Retina (tissue), 1 donor: ENCODE measurements around the gene HNRNPUL1.

Experiments used
- DNase-seq: peaks from one replicate; pipeline ENCODE4 v3.0.0-alpha.2; 2016

Gene HNRNPUL1

DNA sequence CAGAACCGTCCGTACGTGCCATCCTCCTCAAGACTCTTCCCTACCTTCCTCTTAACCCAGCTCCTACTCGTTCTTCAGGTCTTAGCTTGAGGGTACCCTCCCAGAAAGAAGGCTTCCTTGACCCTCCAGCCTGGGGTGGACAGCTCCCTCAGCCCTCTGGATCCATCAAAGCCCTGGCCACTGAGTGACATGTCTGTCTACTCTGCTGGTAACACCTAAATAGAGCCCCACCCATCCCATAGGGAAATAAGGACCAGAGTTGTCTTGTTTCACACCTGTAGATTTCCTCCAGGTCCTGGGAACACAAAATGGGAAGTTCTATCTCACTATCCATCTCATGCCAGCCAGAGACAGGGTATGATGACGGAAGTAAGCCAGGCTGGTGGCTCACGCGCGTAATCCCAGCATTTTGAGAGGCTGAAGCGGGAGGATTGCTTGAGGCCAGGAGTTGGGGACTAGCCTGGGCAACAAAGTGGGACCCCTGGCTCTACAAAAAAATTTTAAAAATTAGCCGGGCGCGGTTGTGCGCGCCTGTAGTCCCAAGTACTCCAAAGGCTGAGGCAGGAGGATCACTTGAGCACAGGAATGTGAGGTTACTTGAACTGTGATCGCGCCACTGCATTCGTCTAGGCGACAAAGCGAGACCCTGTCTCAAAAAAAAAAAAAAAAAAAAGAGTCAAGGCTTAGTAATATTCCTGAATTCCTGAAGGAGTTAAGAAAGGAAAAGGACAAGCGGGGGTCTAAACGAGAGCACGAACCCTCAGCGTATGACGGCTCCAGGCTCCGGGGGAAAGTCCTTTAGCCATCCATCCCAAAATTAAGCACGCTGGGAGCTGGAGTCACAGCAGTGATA lies 45.2 kb downstream of the HNRNPUL1 start:
- DNase-seq, result no peak

DNA sequence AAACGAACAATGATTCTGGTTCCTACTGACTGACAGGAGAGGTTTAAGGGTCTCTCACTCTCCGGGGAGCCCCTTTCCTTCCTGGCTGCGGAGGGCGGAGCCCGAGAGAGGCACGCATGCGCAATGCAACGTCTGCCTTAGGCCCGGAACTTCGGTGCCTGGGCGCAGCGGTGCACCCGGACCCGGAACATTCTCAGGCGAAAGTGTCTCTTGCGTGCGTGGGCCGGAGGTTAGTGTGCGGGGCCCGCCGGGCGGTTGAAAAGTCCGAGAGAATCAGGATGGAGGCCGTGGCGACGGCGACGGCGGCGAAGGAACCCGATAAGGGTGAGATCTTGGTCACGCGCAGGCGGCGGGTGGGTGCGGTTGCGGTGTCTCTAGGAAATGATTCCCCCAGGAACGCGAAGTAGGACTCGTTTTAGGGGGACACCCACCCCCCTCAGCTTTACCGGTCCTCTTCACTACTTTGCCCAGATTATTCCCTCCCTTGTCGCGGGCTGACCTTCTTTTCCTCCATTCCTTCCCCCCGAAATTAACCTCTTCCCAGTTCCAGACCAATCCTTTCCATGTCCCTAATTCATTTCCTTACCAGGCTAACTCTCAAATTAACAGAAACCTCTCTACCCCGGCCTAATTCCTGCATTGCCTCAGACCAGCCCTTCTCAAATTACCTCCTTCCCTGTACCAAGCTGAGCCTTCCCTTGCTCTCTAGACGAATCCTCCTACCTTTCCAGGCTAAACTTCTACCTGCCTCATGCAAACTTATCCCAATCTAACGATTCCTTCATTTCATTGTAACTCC lies 46.1 kb downstream of the HNRNPUL1 start, which contains the start of gene CCDC97:
CCDC97 (plus strand) TSS at position 140 of the 799 bp plus-strand sequence; CDS start at position 279, 139 bp downstream.
- peak; percentile 98 for DNase-seq

DNA sequence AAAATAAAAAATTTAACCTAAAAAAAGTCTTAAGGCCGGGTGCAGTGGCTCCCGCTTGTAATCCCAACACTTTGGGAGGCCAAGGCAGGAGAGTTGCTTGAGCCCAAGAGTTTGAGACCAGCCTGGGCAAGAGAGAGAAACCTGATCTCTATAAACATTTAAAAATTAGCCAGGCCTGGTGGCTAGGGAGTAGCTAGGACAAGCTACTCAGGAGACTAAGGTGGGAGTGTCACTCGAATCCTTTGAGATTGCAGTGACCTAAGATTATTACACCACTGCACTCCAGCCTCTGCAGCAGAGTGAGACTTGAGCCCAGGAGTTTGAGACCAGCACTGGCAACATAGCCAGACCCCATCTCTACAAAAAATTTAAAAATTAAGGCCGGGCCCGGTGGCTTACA lies 46.9 kb downstream of the HNRNPUL1 start:
- no peak for DNase-seq

DNA sequence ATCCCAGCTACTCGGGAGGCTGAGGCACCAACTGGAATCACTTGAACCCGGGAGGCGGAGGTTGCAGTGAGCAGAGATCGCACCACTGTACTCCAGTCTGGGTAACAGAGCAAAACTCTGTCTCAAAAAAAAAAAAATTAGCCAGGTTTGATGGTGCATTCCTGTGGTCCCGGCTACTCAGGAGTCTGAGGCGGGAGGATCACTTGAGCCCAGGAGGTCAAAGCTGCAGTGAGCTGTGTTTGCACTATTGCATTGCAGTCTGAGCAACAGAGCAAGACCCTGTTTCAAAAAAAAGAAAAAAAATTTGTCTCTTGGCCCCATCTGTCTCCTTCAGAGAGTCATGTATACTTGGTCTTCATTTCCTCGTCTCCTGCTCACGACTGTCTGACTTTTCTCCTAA lies 47.4 kb downstream of the HNRNPUL1 start:
- no peak for DNase-seq

DNA sequence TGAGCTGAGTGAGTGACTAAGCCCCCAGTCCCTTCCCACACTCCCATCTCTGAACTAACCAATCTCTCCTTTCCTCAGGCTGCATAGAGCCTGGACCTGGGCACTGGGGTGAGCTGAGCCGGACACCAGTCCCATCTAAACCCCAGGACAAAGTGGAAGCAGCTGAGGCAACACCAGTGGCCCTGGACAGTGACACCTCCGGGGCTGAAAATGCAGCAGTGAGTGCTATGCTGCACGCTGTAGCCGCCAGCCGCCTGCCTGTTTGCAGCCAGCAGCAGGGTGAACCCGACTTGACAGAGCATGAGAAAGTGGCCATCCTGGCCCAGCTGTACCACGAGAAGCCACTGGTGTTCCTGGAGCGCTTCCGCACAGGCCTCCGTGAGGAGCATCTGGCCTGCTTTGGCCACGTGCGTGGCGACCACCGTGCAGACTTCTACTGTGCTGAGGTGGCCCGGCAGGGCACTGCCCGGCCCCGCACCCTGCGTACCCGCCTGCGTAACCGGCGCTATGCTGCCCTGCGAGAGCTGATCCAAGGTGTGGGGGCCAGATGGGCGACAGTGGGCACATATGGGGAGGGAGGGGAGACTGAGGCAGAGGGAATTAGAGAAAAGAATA lies 52.2 kb downstream of the HNRNPUL1 start:
- DNase-seq, result no peak

DNA sequence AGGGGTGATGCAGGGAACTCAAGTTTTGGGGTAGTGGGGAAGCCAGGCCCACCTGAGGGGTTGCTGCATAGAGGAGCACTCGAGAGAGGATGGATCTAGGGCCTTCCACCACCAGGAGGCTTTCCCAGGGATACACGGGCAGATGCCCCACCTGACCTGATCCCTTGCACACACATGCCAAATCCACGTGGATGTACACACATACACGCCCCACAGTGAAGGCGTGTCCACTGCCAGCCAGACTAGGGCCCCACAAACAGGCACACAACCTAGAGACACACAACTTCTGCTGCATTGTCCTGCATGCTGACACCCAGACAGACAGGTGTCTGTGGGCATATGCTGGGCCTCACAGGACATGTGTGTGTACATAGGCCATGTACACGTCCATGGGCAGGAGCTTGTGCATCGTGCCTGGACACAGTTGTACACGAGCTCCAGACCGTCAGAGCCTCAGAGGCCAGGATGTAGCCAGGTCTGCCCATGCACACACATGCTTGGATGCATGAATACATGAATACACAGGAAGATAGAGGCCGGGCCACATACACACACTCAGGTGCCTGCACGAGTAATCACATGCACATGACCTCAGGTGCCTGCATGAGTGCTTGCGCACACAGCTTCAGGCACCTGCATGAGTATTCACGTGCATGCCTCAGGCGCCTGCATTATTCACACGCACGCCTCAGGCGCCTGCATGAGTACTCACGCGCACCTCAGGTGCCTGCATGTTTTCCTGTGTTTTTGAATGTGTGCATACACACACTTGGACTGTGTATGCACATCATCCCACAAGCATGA lies 54.7 kb downstream of the HNRNPUL1 start:
- DNase-seq, result no peak

DNA sequence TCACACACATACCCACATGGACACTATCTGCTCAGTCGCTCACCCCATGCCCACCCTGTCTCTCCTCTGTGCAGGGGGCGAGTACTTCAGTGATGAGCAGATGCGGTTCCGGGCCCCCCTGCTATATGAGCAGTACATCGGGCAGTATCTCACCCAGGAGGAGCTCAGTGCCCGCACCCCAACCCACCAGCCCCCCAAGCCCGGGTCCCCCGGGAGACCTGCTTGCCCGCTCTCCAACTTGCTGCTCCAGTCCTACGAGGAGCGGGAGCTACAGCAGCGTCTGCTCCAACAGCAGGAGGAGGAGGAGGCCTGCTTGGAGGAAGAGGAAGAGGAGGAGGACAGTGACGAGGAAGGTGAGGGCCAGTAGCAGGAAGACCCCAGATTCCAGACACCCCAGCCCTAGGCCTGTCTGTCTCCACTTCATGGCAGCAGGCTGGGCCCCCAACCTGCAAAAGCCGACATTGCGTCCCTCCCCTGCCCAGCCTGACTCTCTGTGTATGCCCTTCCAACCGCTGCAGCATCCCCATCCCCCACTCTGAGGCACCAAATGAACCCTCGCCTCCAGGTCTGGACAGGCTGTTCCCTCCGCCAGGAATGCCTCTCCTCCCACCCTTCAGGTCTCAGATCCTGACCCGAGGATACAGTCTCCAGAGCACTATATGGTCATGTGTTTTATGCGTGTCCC lies 55.5 kb downstream of the HNRNPUL1 start:
- DNase-seq, result no peak

DNA sequence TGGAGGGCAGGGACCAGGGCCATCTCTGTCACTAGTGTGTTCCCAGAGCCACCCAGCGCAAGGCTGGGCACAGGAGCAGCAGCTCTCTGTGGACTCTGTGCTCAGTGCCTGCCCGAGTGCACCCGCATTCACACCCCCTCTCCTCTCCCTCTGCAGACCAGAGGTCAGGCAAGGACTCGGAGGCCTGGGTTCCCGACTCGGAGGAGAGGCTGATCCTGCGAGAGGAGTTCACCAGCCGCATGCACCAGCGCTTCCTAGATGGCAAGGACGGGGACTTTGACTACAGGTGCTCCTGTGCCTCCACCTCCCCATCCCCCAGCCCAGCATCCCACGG lies 56.0 kb downstream of the HNRNPUL1 start:
- no peak for DNase-seq

DNA sequence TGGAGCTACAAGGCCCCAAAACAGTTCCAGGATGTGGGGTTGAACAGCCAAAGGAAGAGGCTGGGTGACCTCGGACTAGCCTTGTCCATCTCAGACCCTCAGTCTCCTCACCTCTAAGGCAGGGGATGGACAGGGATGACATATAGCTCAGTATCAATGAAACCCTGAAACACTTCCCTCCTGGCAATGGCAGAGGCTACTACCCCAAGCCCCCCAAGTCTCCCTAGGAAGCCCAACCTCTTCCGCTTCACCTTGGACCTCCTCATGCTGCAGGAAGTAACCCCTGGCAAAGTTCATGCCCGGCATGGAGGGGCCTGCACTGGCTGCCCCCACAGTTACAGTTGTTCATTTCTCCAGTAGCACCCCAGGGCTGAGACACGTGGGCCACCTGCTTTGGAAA lies 56.4 kb downstream of the HNRNPUL1 start:
- DNase-seq, result no peak

DNA sequence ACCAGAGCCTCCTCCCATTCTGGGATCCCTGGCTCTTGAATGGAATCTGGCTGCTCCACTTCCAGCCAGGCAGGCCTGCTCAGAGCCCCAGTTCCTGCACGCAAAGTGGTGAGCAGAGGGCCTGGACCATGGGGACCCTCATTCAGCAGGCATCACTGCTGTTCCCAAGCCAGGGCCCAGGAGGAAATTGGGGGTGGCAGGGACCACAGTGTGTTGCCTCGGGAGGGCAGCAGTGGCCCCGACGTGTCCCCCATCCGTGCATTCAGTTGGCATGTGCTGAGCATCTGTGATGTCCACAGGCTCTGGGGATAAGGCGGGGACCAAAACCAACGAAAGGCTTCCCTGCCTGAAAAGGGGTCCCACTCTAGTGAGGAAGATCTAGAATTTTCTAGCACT lies 57.0 kb downstream of the HNRNPUL1 start:
- DNase-seq, result no peak

DNA sequence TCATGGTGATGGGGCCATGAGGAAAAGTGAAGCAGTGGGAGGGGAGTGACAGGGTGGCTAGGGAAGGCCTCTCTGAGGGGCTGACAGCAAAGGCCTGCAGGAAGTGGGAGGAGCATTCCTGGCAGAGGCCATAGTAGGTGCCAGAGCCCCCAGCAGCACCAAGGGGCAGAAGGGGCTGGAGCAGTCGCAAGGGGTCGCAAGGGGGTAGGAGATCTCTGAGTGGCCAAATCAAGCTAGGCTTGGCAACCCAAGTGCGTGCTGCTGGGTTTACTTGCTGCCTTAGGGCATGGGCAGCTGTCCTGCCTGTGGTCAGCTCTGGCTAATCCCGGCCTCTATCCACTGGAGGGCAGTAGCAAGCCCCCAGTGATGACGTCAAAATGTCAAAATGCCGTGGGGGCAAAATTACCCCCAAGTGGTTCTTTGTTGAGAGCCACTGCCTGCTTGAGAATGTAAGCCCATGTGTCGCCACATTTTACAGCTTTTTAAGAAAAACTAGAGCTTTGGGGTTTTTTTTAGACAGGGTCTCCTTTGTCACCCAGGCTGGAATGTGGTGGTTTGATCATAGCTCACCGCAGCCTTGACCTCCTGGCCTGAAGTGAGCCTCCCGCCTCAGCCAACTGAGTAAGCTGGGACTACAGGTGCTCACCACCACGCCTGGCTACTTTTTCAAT lies 57.6 kb downstream of the HNRNPUL1 start:
- DNase-seq, result peak; percentile 70

DNA sequence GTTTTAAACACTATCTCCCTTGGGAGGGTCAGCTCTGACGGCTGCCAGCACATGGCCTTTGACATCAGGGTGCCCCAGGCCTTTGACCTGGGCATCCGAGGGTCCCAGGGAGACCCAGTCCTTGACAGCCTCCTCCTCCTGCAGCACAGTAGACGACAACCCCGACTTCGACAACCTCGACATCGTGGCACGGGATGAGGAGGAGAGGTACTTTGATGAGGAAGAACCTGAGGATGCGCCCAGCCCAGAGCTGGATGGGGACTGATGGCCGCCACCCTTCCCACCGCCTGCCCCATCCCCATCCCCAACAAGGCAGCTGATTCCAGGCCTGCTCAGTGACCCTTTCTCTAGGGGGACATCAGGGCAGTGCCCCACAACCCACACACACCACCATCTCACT lies 58.3 kb downstream of the HNRNPUL1 start:
- no peak for DNase-seq

DNA sequence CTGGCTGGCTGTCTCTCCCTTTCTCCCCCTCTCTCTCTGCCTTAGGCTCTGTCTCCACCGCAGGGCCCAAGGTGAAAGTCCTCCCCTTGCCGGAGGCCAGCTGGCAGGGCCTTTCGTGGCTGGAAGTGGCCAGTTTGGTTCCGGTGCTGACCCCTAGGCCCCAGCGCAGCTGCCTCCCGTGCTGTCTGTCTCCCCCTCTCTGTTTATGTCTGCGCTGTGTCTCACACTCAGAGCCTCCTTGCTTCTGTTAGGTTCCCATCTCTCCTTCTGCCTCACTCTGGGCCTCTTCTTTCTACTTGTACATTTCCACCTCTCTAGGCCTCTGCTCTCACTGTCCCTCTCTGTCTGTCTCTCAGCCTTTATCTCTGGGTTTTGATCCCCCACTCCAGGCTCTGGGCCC lies 58.9 kb downstream of the HNRNPUL1 start:
- DNase-seq, result no peak

DNA sequence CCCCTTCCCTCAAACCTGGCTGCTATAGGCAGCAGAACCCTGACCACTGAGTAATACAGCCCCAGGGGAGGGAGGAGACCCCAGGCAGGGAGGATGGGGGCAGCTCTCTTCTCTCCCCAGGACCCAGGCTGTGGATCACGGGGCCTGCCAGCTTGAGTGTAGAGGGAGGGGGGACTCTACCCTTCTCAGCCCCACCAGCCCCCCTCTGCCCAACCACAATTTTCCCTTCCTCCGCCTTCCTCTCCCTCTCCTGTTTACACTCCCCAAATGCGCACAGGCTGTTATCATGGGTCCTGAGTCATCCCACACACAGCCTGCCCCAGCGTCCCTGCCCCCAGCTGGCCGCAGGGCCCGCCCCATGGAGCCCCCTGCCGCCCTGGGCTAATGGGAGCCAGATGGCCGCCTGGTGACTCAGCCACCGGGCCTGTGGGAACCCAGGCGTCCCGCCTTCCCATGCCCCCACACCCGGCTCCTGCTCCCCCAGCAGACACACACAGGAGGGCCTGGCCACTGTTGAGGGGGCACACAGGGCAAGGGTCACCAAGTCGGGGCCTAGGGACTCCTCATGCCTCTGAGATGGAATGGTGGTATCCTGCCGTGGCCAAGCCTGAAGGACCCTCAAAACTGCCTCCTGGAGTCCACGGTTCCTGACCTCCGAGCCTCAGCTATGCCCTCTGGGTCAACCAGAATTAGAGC lies 59.4 kb downstream of the HNRNPUL1 start:
- DNase-seq, result no peak

DNA sequence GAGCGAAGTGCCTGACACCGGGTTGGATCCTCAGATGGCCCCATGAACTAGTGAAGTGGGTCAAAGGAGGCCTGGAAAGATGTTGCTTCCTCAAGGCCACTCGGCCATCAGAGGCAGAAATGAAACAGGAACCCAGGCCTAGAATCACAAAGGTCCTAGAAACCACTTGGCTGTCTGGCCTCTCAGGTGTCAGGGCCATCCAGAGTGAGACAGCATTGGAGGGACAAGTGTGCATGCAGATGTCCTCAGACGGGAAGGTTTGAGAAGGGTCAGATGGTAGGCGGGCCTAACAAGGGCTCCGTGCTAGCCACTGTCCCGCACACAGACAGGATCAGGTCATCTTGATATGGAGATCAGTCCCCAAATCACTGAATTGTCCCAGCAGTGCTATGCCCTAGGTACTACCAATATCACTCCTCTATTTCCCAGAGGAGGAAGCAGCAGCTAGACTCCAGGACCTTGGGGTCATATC lies 60.1 kb downstream of the HNRNPUL1 start:
- DNase-seq, result no peak

DNA sequence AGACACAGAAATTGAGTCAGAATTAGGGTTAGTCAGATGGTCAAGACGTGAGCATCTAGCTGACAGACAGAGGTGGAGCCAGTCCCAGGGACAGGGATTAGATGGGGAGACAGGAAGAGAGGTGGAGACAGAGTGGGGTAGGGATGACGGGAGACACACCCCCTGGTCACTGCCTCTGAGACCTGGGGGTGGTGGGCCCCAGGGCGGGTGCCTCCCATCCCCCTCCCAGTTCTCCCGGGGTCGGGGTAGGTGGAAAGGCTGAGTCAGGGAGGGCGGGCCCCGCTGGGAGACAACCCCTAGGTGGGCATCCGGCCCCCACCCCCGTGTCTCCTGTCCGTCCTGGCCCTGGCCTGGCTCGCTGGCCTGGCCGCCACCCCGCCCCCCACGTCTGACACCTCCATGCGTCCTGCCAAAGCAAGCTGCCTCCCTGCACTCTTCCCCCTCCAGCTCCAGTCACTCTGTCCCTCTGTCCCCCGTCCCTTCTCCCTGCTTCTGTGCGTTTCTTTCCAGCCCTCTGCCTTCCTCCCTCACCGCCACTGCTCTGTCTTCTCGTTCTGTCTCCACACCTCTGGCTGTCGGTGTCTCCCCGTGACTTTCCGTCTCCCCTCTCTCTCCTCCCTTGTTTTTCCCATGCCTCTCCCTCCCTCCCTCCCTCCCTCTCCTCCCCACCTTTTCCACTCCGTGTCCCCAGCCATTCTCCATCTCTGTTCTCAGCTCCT lies 60.9 kb downstream of the HNRNPUL1 start:
- DNase-seq, result no peak

DNA sequence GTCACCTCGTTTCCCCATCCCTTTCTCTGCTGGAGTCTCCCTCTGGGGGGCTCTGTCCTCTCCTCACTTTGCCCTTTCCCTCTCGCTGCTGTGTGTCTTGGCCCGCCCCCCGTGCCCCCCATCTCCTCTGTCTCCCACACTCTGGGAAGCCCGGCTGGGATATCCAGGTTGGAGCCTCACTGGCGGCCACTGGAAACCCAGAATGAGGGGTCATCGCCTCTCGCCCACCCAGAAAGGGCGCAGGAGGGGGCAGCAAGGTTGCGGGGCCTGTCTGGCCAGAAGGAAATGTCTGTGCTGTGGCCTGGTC lies 61.4 kb downstream of the HNRNPUL1 start:
- DNase-seq, result no peak

DNA sequence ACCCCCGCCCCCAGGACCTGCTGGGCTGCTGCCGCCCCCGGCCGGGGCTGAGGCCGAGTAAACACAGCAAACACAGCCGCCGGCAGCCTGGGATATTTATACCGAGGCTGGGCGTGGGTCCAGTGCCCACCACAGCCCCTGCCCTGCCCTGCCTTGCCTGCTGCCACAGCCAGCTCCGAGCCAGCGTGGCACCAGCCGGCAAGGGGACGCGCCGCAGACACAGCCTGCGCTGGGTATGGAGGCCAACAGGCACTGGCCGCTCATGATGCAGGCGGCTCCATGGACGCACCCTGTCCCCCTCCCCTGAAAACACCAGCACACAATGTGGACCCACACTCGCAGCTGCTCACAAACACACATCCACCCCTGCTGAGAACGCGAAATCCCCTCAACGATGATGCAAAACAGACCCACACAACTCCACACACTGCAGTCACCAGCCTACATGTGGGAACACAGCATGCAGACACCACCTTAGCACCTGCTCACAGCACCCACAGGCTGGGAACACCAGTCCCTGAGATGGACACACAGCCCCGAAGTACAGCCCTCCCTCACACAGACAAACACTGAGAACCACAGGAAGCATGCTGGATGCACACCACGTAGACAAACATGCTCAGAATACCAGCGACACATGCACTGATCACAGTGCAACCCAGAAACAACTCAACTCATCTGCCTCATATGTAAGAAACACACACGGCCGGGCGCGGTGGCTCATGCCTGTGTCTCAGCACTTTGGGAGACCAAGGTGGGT lies 62.0 kb downstream of the HNRNPUL1 start:
- peak; percentile 60 for DNase-seq

DNA sequence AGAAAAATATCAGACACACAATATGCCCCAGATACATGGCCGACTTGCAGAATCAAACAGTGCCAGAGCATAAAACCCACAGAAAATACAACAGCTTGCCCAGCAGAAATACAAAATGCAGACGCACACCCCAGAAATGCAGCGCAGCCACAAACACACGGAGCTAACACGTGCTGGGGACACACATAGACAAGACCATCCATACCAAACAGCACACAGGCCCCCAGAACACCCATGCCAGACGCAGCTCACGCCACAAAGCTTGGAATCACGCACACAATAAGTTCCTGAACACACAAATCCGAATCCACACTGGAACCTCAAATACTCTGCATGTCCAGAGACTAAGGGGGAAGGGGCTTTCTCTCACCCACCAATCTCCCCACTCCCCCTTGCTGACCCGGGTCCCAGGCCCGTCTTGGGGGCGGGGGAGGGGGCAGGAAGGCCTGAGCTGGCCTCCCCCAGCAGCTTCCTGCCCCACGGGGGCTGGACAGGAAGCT lies 63.0 kb downstream of the HNRNPUL1 start:
- no peak for DNase-seq
